ENCODE data around the gene TP73.

Gene TP73

DNA sequence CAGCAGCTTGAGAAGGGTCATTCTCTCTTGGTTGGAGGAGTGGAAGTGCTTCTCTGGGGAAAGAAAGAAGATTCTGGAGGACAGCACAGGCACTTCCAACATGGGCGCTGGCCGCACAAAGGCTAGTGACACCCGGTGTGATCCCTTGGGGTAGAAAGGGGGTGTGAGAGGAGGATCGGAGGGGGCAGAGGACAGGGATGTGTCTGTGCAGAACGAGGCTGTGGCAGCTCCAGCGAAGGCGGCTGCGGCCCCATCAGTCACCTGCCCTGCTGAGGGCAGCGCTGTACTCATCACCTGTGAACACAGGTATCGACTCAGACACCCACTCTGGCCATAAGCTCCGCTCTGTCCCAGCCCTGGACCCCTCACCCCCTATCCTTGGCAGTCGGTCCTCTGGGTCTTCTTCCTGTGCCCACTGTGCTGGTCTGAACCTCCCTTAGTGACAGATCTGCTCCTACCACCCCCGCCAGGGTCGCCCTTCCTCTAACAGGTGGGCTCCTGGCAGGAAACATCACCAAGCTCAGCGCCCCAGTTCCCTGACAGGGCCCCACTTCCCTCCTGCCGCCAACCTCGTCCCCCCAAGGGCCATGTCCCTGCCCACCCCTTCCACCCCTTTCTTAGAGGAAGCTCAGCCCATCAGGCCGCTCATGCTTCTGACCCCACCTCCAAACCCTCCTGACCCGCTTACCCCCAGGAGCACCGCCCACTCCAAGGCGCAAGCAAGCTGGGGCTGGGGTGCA lies 20.1 kb downstream of the TP73 start:
- FAIRE-seq, result no peak
- no peak for DNase-seq (ENCODE audit: insufficient read length, low spot score)
- TF ChIP-seq POLR2A (IDR thresholded peaks at IDR 0.05; ENCODE audit: low read depth, low read length), result no peak

DNA sequence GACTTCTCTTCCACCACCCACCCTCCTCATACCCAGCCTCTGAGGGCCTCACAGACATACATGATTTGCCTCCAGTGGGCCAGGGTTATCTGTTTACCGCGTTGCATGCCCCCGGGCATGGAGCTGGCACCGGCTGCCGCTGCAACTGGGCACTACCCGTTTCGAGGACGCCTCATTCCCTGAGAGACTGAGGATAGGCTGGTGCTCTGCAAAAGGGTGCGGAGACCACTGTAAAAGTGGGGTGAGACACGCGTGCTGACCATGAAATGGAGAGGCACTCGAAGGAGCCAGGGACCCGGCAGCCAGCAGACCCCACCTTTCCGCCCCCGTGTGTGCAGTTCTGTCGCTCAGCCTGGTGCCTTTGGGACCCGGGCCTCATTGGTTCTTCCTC lies 20.6 kb downstream of the TP73 start:
- no peak for TF ChIP-seq POLR2A (IDR thresholded peaks at IDR 0.05; ENCODE audit: low read depth, low read length)
- FAIRE-seq, result no peak
- DNase-seq (ENCODE audit: insufficient read length, low spot score), result no peak

DNA sequence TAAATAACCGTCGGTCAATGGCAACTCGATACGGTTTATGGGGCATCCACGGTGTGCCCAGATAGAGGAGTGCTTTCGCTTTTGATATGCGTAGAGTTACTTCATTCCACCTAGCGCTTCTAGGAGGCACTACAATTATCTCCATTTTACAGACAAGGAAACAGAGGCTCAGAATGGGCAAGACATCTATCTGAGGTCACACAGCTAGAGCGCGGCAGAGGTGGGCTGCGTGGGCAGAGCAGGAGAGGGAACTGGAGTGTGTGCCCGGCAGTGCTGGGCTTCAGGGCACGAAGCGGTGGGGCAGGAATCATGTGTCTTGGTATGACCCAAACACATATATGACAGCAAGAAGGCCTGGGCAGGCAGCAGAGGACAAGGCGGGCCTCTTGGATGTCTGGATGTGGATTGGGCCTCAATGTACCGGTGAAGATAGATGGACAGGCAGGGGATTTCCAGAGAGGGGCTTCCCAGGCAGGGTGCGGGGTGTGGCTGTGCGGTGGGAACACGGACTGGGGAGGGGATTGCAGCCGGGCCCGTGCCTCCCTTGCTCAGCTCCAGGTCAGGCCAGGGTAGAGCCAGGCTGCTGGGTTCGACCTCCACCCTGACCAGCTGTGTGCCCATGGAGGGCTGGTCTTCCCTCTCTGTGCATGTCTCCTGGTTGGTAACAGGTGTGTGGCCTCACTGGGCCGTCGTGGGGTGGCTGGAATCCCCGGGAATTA lies 21.2 kb downstream of the TP73 start:
- no peak for DNase-seq (ENCODE audit: insufficient read length, low spot score)
- no peak for TF ChIP-seq POLR2A (IDR thresholded peaks at IDR 0.05; ENCODE audit: low read depth, low read length)
- FAIRE-seq, result no peak

DNA sequence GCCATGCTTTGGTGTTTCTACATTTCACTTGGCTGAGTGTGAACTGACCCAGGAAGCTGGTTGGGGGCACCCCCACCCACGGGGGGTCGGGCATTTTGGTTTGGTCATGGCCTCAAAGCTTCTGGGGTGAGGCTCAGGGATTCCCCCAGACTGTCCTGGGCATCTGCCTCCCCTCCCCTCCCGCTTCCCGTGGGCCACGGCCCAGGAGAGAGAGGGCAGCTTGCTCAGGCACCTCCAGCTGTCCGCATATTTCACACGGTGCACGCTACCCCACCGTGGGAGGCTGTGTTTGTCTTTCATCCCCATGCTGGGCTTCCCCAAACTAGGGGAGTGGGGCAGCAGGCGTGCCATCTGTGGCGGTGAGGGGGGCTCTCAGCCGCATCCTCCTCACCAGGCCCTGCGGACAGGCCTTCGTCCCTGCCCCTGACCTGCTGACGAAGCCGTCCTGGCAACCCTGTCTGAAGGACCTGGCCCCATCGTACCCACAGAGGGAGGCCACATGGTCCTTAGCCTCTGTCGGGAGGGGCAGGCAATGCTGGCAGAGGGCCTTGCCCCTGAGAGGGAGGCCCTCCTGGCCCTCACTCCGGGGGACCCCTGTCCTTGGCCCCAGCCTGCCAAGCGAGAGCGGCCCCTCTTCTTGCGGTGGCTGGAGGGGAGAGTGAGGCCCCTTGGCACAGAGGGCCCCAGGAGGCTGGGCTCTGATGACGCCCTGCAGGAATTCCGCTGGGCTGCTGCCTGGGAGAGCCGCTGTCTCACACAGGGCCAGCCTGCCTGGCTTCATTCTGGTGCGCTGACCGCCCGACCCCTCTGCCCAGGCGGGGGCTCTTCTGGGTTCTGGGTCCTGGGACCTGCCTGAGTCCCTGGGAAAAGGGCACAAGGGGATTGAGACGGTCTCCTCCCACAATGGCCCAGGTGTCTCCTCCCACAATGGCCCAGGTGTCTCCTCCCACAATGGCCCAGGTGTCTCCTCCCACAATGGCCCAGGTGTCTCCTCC lies 22.1 kb downstream of the TP73 start:
- TF ChIP-seq POLR2A (IDR thresholded peaks at IDR 0.05; ENCODE audit: low read depth, low read length), result no peak
- no peak for DNase-seq (ENCODE audit: insufficient read length, low spot score)
- no peak for FAIRE-seq

DNA sequence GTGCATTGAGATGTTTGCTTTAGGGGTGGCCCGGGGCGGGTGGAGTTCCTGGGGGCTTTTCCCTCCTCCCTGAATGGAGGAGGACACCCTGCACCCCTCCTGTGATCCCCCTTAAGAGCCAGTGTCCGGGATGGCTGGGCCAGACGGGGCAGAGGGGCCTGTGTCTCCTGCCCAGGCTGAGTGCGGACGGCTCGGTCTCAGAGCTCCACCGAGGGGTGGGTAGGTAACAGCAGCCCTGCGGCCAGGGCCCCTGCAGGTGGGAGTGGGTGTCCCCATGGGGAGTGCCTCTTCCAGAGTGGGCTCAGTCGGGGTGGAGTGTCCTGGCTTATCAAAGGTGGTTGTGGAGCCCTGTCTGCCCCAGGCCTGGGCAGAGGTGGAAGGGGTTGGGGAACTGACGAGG lies 23.1 kb downstream of the TP73 start:
- TF ChIP-seq POLR2A (IDR thresholded peaks at IDR 0.05; ENCODE audit: low read depth, low read length), result no peak
- FAIRE-seq, result no peak
- no peak for DNase-seq (ENCODE audit: insufficient read length, low spot score)

DNA sequence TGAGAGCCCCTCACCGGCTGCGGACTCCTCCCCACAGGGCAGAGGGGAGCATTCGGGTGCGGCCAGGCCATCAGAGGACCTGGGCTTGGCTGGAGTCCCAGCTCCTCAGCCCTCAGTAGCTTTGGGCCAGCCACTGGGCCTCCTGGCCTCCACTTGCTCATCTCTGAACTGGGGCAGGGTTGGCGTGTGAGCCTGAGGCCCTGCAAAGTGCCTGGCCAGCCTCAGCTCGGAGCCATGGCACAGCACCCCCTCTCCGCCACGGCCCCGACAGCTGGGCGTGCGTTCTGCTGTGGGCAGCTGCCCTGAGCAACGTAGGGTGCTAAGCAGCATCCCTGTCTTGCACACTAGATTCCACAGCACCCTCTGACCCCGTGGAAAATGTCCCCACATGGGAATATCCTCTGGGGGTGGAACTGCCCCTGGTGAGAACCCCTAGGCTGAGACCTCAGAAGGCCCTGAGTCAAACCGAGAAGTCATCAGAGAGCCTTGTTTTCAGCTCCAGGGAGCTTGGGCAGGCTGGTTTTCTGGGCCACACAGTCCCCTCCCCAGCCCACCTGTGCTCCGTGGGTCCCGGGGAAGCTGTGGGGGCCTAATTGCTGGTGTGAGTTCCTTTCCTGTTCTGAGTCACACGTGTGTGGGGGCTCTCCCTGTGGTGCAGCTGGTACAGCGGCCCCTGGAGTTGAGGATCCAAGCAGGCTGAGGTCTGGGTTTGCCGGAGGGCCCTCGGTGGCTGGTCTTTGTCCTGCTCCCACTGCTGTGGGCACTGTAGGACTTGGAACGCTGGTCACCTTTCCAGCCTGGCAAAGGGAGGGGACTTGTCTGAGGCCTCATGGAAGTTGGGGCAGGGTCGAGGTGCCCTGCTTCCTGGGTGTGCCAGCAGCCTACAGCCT lies 24.5 kb downstream of the TP73 start:
- DNase-seq (ENCODE audit: insufficient read length, low spot score) (no peak), FAIRE-seq (no peak)
- TF ChIP-seq POLR2A (IDR thresholded peaks at IDR 0.05; ENCODE audit: low read depth, low read length), result no peak

DNA sequence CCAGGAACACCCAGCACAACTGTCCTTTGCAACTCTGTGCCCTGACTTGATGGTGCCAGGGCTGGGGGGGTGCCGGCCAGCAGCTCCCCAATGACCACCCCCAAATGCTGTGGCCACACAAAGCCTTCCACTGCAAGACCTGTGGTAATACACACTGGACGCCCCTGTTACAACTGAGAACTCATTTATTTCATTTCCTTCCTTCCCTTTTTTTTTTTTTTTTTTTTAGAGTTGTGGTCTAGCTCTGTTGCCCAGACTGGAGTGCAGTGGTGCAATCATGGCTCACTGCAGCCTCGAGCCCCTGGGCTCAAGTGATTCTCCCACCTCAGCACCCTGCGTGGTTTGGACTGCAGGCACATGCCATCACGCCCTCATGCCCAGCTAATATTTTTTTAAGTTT lies 25.2 kb downstream of the TP73 start:
- FAIRE-seq (no peak), DNase-seq (ENCODE audit: insufficient read length, low spot score) (no peak)
- no peak for TF ChIP-seq POLR2A (IDR thresholded peaks at IDR 0.05; ENCODE audit: low read depth, low read length)

DNA sequence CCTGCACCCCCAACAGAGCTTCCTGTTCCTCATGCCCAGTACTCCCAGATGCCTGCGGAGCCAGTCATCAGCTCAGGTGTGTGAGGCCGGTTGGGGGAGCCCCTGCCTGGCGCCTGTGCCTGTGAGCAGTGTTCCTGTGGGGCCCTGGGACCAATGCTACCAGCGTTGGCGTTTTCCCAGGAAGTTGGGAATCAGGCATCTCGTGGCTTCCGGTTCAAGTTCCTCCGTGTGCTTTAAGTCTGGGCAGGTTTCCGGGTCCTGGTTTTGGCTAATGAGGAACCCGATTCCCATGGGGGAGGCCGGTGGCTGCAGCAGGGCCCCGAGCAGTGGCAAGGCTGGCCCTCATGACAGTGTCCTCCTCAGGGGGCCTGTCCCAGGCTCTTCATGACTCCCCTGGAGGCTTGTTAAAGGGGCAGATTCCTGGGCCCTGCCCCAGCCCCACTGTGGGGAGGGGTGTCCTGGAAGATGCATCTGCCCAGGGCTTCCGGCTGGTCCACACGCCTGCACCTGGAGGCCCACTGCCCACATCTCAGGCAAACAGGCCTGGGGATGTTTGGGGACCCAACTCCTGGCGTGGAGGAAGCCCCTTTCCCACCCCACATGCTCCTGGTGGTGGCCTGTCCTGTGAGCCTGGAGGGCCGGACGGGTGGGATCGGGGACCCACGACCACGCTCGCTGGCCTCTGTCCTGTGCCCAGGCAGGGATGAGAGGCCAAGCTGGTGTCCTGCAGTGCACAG lies 26.2 kb downstream of the TP73 start:
- FAIRE-seq (no peak), DNase-seq (ENCODE audit: insufficient read length, low spot score) (no peak)
- no peak for TF ChIP-seq POLR2A (IDR thresholded peaks at IDR 0.05; ENCODE audit: low read depth, low read length)

DNA sequence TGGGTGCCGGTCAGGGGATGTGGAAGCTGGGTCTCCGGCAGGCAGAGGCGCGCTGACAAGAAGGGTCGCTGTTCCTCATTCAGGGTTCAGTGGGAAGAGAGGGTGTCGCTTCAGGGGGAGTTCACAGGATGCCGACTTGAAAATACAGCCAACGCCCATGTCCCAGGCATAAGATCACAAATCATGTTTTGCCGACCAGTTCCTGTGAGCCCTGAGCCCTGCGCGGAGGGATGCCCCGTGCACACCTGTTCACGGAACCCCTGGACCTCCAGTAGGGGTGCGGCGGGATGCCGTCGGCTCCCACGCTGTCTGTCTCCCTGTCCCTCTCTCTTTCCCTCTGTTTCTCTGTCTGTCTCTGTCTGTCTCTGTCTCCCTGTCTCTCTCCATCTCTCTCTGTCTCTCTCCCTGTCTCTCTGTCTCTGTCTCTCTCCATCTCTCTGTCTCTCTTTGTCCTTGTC lies 26.8 kb downstream of the TP73 start:
- DNase-seq (ENCODE audit: insufficient read length, low spot score) (no peak), FAIRE-seq (no peak)
- TF ChIP-seq POLR2A (IDR thresholded peaks at IDR 0.05; ENCODE audit: low read depth, low read length), result no peak

DNA sequence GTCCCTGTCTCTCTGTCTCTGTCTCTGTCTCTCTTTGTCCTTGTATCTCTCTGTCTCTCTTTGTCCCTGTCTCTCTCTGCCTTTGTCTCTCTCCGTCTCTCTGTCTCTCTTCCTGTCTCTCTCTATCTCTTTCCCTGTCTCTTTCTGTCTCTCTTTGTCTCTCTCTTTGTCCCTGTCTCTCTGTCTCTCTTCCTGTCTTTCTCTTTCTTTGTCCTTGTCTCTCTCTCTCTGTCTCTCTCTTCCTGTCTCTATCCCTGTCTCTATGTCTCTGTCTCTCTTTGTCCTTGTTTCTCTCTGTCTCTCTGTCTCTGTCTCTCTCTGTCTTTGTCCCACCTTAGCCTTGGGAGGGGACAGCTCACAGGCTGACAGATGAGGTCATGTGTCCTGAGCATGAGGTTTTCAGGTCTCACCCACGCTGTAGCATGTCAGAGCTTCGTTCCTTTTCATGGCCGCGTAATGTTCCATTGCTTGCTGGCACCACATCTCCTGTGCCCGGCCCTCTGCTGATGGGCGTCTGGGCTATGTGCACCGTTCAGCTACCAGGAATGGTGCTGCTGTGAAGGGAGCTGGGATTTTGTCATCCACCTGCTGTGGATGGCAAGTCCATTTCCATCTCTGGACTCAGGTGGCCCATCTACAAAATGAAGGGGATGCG lies 27.6 kb downstream of the TP73 start:
- no peak for TF ChIP-seq POLR2A (IDR thresholded peaks at IDR 0.05; ENCODE audit: low read depth, low read length)
- DNase-seq (ENCODE audit: insufficient read length, low spot score), result no peak
- FAIRE-seq, result no peak

DNA sequence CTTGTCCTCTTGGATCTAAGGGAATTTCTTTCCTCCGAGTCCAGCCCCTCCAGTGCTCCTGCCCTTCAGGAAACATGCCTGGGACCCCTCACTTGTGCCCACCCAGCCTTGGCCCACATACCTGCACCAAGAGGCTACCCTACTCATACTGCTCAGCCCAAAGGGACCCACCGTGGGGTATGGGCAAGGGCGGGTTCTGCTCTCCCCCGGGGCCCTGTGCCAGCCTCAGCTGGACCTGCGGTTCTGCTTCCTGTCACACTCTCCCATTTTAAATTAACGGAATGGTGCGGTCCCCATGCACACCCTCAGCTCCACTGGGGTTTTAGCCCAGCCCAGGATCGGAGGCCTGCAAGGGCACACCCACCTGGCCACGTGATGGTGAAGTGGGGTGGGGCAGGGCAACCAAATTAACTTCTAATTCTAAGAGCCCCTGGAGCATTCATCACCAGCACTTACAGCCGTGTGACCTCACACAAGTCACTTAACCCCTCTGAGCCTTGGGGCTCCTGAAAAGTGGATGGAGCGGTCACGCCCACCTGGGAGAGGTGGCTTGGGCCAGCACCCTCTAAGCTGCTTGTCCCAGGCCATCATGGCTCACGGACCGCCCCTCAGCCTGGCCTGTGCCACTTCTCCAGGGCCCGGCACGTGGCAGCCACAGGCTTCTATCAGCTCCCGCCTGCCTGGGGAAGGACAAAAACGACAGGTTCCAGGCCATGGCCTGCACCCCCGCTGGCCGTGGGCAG lies 28.3 kb downstream of the TP73 start:
- TF ChIP-seq POLR2A (IDR thresholded peaks at IDR 0.05; ENCODE audit: low read depth, low read length), result no peak
- DNase-seq (ENCODE audit: insufficient read length, low spot score), result no peak
- no peak for FAIRE-seq

All from H54 (cell line).